GM19463 (cell line): ENCODE results near the gene TTC16.
"Not testable (repeated sequence)": the region's sequence is repeated elsewhere in the genome, so short reads cannot be mapped to it uniquely, and the experiment has no call there.

Experiments
- ATAC-seq: cut with Tn5 transposase; IDR thresholded peaks from one replicate; pipeline ENCODE4 v1.9.1; 2021; ENCODE audit warnings: mild to moderate bottlenecking, moderate library complexity; ENCODE audit not compliant: unreplicated experiment

The TTC16 gene

DNA sequence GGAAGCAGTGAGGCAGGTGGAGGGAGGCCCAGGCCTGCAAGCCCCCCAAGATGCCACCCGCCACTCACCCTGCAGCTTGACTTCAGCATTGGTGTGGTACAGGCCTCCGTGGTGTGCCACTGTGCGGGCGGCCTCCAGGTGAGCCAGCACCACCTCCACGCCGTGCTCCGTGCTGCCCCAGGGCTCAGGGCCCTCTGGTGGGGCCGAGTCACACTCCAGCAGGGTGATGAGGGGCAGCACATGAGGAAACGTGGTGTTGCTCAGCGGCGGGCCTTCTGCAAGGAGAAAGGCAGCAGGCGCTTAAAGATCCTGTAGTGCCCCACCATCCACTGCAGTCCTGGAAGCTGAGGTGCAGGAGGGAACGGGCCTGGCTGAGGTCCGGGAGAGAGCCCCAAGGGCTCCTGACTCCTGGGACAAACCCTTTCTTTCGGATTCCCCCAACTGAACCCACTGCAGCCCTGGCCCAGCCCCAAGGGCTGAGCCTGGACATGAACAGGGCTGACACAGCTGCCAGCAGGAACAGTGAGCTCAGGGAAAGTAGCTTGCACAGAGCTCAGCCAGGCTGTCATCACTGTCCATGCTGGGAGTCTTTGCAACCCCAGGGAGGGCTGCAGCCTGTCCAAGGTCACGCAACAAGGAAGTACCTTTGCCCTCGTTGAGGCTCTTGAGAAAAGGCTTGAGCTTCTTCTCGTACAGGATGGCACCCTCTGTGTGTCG lies 23.9 kb downstream of the TTC16 start:
- no peak for ATAC-seq

DNA sequence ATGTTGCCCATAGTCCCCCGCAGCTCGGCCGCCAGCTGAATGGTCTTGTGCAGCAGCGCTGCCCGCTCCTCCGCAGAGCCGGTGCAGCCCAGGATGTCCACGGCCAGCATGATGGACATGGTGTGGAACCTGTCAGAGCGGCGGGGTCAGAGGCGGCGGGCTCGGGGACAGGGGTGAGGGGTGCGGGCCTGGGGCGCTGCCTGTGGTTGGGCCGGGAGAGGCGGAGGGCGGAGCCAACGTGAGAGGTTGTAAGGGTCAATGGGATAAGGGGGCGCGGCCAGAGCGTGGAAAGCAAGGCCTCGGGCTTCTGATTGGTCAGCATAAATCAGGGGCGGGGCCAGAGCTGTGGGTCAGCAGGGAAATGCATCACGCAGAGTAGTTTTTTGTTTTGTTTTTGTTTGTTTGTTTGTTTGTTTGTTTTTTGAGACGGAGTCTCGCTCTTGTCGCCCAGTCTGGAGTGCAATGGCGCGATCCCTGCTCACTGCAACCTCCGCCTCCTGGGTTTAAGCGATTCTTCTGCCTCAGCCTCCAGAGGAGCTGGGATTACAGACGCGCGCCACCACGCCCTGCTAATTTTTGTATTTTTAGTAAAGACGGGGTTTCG lies 26.1 kb downstream of the TTC16 start:
- no peak for ATAC-seq

DNA sequence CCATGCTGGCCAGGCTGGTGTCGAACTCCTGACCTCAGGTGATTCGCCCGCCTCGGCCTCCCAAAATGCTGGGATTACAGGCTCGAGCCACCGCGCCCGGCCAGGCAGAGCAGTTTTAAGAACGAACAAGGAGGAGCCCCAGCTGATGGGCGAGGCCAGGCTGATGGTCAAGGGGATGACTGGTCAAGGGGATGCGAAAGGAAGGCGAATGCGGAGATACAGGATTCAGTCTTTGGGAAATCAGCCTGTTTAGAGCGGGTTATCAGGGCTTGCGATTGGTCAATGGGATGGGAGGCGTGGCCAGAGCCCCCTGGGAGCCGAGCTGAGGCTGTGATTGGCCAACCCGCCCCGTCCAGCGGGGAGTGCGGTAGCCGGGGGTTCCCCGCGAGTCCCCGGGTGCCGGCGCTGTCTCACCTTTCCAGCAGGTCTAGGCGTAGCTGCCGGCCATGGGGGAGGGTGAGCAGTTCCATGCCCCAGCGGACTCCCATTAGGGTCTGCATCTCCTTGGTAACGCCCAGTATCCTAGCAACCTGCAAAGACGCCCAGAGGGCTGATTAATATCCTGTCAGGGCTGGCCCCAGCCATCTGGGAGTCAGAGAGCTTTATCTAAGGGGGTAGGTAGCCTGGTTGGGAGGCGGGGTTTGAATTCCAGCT lies 26.7 kb downstream of the TTC16 start:
- no peak for ATAC-seq

DNA sequence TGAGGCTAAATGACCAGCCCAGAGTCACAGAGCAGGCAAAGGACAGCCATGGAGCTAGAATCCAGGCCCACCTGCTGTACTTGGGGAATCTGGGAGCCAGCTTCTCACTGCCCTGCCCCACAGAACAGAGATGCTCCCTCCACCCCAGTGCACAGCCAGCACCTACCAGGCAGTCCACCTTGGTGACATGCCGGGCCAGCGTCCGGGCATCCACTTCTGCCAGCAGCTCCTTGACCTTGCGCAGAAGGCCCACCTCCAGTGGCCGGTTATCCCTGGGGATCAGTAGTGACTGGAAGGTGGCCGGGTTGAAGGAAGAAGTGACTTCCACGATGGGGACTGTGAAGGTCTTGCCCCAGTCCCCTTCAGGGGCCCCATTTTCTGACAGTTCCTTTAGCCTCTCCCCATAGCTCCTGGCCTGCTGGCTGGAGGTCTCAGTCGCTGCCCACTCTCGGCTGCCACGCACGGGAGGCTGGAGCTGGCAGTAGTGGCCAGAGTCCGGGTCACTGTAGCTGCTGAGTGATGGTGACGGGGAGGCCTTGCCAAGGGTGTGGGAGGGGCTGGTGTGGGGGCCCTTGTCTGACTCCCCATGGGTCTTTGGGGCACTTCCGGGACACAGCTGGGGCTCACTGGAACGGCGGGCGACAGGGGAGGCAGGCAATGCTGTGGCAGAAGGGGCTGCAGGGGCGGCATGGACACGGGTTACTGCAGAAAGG lies 28.7 kb downstream of the TTC16 start:
- ATAC-seq: no peak

DNA sequence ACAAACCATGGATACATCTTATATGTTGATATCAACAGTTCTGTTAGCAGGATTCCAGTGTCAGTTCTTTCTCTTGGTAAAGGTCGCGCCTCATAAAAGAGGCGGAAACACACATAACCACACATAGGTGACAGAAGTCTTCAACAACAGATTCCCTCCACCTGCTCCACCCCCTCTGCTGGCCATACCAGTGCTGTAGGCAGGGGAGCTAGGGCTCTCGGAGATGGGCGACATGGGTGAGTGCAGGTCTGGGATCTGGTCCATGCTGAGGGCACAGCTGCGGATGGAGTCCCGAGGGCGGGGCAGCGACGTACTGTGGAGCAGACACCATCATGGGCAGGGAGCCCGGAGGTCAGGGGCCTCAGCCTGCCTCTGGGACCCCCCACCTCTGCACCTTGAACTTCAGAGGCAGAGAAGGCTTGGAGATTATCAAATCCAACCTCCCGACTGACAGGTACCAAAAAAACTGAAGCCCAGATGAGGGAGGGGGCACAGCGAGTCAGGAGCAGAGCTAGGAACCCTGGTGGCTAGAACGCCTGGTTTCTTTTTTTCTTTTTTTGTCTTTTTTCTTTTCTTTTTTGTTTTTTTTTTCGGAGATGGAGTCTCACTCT lies 31.2 kb downstream of the TTC16 start:
- ATAC-seq: no peak

DNA sequence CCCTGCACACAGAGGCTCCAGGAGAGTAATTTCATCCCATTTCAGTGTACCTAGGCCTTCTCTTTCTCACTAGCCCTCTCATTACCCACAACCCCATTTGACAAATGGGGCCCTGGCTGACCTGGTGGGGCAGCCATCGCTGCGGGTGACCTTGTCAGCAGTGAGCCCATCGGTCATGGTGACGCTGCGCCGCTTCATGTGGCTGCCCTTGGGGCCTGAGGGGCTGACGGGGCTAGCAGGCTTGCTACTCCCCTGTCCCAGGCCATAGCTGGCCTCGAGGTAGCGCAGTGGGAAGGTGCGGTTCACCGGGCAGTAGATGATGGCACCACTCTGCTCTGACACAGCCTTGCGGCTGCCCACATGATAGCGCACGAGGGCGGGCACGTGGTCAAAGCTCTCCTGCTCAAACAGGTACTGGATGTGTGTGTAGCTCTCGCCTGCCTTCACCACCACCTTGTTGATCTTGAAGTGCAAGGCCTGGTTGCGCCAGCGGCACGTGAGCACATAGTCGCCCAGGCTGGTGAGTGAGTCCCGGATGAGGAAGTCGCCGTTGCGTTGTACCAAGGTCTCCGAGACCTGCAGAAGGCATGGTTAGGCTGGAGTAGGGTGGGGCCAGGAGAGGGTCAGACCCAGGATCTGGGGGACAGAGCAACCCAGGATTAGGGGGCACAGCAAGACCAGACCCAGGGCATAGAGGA lies 33.4 kb downstream of the TTC16 start:
- no peak for ATAC-seq

DNA sequence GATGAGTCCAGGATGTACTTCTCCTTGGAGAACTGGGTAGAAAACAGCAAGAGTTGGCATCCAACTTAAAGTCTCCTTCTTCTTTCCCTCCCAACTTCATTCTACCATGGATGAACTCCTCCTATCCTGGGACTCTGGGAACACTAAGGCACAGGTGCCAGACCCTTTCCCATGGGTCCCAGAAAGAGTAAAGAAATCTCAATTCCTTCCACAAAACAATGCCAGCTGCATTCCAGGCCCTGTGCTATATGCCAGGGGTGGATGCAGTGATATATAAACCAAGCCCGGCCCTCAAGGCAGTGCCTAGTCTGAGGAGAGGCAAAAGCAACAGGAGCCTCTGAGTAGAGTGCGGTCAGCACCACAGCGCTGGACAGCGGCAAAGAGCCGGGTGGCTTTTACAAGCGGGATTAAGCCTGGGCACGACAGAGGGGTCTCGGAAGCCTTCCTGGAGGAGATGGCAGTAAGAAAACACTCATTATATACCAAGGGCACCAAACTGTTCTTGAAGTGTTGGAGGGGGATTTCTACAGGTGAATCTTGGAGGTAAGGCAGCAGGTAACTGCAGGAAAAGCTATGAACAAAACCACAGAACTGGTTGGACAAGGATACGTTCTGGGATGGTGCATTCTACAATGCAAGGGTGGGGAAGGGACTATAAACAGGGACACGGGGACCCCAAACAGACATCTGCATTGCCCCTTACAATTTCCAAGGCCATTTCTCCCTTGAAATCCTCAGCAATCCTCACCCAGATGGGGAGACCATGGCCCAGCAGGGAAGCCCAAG lies 35.6 kb downstream of the TTC16 start:
- ATAC-seq: no peak

DNA sequence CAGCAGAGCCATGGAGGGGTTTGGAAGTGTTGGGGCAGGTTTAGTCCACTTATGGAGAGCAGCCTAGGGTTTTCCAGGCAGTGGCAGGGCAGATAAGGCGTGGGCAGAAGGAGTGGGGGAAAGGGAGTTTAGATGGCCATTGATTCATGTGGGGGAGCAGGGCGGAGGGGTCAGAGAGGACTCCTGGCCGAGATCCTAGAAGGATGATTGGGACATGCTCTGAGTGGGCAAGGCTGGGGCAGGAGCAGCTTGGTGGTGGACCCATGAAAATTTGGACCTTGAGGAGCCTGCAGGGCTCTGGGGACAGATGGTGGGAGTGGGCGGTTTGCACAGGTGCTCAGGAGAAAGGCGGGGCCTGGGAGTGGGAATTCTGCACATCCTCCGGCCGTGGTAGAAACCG lies 37.3 kb downstream of the TTC16 start:
- ATAC-seq: no peak

DNA sequence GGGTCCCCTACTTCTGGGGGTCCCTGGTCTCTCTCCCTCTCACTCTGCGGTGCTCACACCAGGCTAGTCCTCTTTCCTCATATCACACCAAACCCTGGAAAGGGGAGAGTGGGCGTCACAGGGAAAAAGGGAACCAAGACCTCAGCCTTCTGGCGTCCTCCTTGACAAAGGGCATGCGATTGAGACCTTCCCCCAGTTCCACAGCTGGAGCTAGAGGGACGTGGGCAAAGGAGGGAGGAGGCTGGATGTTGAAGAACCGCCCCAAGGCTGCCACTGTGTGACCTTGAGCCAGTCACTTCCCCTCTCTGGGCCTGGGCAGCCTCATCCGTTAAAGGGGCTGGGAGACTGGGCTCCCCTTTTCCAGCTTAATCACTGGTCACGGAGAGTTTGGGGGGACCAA lies 37.7 kb downstream of the TTC16 start:
- ATAC-seq: no peak

DNA sequence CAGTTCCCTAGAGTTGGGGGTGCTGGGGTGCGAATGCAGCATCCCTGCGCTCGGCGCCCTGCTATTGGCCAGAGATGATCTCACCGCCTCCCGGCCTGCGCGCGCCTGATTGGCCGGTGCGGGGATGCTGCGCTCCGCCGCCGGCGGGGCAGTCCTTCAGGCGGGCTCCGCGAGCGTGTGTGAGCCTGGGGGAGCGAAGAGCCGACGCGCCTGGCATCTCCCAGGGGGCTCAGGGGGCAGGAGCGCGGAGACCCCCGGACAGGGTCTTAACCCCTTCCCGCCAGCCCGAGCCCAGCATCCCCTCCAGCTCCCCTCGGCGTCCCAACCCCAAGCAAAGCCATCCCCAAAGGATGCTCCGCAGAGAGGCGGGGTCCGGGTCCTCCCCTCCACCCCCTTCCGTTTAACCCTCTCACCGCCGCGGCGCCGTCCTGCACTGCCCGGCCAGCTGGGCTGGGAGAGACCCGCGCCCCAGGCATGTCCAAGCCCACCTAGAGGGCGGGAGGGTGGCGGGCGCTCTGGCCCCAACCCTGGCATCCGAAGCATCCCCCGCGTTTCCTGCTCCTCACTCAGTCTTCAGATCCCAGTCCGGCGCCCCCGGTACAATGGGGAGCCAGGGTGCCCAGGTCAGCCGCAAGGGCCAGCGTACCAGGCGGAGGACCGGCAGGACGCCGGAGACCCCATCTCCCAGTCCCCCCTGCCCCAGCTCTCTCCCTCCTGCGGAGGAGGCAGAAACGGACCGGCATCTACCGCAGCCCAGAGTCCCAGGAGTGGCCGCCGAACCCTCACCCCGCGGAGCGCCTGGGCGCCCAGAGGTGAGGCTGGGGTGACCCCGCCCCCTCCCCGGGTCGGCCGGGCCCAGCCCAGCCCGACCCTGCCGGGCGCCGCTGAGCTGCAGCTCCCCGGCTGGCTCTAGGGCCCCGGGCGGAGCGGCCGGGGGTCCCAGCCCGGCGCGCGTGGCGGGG lies 38.5 kb downstream of the TTC16 start:
- ATAC-seq: no peak

DNA sequence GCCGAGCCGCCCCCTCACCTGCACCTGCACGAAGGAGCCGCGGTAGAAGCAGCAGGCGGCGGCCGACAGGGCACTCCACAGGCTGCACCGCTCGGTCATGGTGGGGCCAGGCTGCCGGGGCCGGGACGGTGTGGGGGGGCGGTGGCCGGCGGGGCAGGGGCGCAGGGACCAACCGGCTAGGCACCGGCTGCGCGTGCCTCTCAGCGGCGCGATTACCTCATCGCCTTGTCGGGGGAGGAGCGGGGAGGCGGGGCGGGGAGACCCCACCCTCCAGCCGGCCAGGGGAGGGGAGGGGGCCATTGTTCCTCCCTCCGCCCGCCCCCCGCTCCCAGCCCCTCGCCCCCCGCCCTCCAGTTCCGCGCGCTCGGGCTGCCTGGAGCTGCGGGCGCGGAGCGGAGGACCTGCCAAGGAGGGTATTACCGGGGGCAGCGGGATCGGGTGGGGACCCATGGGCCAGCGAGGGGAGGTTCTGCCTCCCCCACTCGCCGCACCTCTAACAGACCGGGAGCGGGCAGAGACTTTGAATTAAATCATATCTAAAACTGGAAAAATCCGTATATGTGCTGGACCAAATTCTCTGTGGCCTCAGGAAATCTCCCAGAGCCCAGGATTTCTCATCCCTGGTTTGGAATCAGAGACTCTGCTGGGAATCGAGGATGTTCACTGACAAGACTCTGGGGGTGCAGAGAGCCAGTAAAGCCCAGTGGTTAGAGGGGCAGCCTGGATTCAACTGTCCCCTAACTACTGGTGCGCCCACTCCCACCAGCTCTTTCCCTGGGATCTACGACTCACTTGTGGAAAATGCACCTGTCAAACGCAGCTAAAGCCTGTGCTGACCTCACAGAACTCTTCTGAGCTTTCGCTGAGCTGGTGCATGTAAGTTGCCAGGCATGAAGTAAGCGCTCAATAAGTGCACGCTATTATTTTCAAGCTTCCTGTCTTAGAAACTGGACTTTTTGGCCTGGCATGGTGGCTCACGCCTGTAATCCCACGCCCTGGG lies 39.5 kb downstream of the TTC16 start:
- ATAC-seq: no peak

DNA sequence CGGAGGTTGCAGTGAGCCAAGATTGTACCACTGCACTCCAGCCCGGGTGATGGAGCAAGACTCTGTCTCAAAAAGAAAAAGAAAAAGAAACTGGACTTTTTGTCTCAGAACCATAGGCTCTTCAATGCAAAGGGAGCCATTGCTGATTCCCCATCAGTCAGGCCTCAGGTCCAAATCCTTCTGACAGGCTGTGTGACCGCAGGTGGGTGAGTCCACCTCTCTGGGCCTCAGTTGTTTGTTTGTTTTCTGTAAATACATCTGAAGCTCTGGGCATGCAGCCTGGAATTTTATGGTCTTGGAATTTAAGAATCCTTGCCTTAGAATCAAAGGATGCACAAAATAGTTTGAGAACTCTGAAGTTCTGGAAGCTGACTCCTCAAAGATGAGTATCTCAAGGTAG lies 40.4 kb downstream of the TTC16 start:
- no peak for ATAC-seq

DNA sequence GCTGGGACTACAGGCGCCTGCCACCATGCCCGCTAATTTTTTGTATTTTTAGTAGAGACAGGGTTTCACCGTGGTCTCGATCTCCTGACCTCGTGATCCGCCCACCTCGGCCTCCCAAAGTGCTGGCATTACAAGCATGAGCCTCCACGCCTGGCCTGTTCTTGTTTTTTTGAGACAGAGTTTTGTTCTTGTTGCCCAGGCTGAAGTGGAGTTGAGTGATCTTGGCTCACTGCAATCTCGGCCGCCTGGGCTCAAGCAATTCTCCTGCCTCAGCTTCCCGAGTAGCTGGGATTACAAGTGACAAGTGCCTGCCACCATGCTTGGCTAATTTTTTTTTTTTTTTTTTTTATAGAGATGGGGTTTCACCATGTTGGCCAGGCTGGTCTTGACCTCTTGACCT lies 40.9 kb downstream of the TTC16 start:
- not testable (repeated sequence) for ATAC-seq

DNA sequence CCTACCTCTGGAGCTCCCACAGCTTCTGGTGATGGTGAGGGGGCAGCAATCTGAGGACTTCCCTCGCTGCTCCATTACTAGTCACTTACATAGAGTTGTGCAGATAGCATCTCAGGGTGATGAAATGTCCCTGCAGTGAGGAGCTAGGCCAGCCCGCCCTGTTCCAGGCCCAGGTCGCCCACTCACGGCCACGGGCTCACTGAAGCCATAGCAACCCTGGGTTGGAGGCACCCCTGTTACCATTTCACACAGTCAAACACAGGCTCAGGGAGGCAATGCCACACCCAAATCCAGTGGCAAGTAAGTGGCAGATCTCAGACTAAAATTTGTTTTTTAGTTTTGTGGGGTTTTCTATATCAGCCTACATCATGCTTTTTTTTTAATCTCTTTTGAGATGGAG lies 43.0 kb downstream of the TTC16 start:
- no peak for ATAC-seq

DNA sequence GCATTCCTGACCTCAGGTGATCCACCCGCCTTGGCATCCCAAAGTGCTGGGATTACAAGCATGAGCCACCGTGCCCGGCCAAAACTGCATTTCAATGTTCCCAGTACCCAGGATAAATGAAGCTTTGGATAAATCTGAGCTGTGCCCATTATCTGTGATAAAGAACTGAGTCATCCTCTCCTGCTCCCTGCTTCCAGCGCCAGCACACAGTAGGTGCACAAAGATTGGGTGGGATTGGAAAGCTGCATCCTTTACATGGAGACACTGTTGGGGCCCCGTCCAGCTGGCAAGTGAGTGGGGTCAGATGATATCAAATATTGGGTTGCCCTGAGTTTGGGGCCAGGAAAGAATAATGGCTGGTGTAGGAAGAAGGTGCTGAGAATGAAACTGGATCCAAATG lies 45.2 kb downstream of the TTC16 start:
- ATAC-seq: no peak

DNA sequence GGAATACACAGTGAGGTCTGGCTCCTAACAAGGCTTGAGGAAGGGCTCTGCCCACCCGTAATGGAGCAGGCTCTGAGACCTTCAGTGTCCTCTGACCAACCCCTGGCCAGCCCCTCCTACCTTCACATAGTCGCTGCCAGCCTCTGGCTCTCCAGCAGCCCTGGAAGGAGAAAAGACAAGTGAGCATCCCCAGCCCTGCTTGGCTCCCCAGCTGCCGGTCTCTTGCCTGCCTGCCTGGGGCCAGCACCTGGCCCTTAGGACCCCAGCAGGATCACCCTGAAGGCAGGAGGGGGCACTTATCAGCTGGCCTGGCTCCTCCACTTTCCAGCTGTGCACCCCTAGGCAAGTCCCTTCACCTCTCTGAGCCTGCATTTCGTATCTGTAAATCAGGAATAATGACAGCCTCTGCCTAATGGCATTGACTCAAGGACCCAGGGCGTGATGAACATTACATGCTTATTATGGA lies 45.6 kb downstream of the TTC16 start:
- no peak for ATAC-seq

DNA sequence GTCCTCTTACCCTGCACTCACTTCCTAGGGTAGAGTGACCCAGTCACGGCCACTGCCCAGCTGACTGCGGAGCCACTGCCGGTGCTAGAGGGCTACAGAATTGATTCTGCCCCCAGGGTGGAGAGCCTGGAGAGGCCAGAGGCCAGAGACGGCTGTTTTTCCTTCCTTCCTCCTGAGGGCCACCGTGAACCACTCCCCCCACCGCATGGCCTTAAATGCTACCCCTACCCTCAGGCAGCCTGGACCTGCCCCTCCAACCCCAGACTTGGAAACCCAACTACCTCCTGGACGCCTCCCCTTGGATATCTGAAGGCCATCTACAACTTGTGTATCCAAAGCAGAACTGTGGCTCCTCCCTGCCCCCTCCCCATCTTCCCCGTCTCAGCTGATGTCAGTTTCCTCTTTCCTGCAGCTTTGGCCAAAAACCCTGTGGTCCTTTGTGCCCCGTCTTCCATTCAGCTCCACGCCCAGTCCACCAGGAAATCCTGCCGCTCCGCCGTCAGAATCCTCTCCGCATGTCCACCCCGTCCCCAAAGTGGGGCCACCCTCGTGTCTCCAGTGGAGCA lies 46.3 kb downstream of the TTC16 start:
- ATAC-seq: no peak
